GM13977 (cell line): ENCODE data around the gene WDR76.
"Not testable (repeated sequence)": the region's sequence is repeated elsewhere in the genome, so short reads cannot be mapped to it uniquely, and the experiment has no call there.

Experiments used
- DNase-seq: peaks from one replicate; pipeline ENCODE4 v3.0.0; 2012; ENCODE audit warnings: low spot score
- in situ Hi-C: fragments of 300-500 bp; cut with MboI; formaldehyde crosslinking; loops from one replicate; pipeline ENCODE4 v1.12.0; 2022; ENCODE audit warnings: low sequenced_read_pairs, low pct_unique_long_range_greater_than_20kb, mixed read lengths, inconsistent platforms; ENCODE audit not compliant: unreplicated experiment
- TF ChIP-seq, protein P1 (sequence below): IDR thresholded peaks from 2 replicates; pipeline ENCODE4 v1.5.1; 2012; ENCODE audit warnings: mild to moderate bottlenecking, control low read depth; ENCODE audit not compliant: insufficient read depth; ENCODE audit errors: extremely low read depth, missing control alignments

WDR76 gene

DNA sequence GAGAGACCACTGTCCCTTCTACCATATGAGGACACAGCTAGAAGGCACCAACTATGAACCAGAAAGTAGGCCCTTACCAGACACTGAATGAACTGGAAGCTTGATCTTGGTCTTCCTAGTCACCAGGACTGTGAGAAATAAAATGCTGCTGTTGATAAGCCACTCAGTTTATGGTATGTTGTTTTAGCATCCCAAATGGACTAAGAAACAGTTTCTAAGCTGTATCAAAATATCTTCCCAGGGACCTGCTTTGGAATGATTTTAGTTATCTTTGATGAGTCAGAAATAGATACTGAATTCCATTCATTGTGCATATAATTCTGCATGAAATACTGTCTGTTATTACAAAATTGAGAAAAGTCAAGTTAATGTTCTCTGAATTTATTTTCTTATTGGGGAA lies 18.6 kb downstream of the WDR76 start:
- in situ Hi-C loops: no loop called here
- DNase-seq: no peak
- TF ChIP-seq, protein P1, sequence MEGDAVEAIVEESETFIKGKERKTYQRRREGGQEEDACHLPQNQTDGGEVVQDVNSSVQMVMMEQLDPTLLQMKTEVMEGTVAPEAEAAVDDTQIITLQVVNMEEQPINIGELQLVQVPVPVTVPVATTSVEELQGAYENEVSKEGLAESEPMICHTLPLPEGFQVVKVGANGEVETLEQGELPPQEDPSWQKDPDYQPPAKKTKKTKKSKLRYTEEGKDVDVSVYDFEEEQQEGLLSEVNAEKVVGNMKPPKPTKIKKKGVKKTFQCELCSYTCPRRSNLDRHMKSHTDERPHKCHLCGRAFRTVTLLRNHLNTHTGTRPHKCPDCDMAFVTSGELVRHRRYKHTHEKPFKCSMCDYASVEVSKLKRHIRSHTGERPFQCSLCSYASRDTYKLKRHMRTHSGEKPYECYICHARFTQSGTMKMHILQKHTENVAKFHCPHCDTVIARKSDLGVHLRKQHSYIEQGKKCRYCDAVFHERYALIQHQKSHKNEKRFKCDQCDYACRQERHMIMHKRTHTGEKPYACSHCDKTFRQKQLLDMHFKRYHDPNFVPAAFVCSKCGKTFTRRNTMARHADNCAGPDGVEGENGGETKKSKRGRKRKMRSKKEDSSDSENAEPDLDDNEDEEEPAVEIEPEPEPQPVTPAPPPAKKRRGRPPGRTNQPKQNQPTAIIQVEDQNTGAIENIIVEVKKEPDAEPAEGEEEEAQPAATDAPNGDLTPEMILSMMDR: no peak

DNA sequence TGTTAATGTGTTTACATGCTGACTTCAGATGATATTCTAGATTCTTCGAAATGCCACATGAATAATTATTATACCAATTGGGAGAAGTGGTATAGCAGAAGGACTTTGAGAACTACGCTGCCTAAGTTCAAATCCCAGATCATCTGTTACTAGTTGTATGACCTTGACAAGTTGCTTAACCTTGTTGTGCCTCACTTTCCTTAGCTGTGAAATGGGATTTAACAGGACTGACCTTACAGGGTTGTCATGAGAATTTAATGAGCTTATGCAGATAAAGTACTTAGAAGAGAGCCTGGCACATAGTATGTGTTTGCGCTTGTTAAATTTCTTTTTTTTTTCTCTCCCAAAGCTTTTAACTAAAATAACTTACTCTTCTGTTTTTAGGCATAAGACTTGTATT lies 24.4 kb downstream of the WDR76 start:
- in situ Hi-C loops: no loop called here
- TF ChIP-seq, protein P1: no peak
- no peak for DNase-seq

DNA sequence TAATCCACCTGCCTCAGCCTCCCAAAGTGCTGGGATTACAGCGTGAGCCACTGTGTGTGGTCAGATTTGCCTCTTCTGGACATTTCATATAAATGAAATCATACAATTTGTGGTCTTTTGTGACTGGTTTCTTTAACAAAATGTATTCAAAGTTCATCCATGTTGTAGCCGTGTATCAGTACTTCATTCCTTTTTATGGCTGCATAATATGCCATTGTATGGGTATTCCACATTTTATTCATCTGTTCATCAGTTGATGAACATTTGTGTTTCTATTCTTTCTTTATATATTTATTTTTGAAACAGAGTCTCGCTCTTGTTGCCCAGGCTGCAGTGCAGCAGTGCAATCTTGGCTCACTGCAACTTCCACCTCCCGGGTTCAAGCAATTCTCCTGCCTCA lies 25.8 kb downstream of the WDR76 start:
- TF ChIP-seq, protein P1: no peak
- in situ Hi-C loops: no loop called here
- no peak for DNase-seq

DNA sequence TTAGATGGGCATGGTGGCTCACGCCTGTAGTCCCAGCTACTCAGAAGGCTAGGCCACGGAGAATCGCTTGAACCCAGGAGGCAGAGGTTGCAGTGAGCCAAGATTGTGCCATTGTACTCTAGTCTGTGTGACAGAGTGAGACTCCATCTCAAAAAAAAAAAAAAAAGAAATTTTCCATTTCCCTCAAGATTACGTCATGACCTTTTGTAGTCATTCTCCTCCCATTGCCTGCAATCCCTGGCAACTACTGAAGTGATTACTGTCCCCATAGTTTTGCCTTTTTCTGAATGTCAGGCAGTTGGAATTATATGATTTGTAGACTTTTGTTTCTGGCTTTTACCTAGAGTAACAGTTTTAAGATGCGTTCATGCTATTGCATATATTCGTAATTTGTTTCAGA lies 28.0 kb downstream of the WDR76 start:
- in situ Hi-C loops: no loop called here

DNA sequence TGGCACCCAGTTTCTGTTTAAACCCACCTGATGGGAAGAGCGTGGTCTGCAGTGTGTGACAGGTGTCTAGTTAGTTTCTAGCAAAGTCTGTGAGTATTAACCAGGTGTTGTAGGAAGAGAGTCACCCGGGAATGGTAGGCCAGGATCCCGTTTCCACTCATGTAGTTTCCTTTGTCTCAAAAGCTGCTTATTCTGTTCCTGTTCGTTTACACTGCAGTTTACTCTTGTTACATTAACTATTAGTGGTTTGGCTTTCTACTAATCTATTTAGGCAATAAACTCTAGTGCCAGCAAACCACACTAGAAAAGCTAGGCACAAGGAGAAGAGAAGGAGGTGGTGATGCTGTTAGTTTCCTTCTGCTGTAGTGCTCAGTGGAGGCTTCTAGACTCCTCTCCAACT lies 32.7 kb downstream of the WDR76 start:
- in situ Hi-C loops: no loop called here
- TF ChIP-seq, protein P1: no peak
- no peak for DNase-seq

More for the DNA sequence above, 28.0 kb downstream of the WDR76 start:
- TF ChIP-seq, protein P1: no peak
- no peak for DNase-seq

DNA sequence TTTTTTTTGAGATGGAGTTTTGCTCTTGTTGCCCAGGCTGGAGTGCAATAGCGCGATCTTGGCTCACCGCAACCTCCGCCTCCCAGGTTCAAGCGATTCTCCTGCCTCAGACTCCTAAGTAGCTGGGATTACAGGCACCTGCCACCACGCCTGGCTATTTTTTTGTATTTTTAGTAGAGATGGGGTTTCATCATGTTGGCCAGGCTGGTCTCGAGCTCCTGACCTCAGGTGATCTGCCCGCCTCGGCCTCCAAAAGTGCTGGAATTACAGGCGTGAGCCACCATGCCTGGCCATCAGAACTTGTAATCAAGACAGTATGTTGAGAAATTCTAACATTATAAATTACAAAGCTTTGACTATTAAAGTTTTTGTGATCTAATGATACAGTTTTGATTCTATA lies 39.8 kb downstream of the WDR76 start:
- DNase-seq, in situ Hi-C loops: not testable (repeated sequence)

DNA sequence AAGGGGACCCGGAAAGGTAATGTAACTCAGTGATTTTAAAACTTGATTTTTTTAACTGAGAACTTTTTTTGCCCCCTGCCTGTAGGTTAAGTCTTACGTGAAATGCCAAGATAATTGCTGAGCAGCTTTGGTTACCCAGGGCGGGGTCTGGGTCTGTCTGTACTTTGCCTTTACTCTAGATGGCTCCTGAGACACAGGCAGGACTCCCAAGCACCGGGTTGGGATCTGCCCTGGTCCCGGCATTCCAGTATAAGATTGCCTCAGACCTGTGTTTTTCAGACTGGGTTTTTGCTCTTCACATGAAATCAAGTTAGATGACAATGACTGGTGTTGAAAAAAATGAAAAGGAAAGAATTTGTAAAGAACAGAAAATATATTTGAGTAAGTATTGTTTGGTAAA lies 40.3 kb downstream of the WDR76 start:
- no peak for DNase-seq
- TF ChIP-seq, protein P1: no peak
- in situ Hi-C loops: no loop called here
